Loucy (cell line): ENCODE measurements around the gene ADRA2A.

ENCODE experiments used
- EZH2phosphoT487 ChIP-seq: fragments of 200-600 bp; IDR thresholded peaks from 2 replicates; pipeline ENCODE4 v1.6.1; 2018; ENCODE audit warnings: antibody characterized with exemption, mild to moderate bottlenecking, moderate library complexity, borderline replicate concordance
- TF ChIP-seq, protein P1 (sequence below): fragments of 200-600 bp; sonication (generic); conservative IDR thresholded peaks from 2 replicates; pipeline ENCODE4 v1.5.1; 2014; ENCODE audit warnings: mild to moderate bottlenecking, antibody characterized with exemption, low read length

DNA sequence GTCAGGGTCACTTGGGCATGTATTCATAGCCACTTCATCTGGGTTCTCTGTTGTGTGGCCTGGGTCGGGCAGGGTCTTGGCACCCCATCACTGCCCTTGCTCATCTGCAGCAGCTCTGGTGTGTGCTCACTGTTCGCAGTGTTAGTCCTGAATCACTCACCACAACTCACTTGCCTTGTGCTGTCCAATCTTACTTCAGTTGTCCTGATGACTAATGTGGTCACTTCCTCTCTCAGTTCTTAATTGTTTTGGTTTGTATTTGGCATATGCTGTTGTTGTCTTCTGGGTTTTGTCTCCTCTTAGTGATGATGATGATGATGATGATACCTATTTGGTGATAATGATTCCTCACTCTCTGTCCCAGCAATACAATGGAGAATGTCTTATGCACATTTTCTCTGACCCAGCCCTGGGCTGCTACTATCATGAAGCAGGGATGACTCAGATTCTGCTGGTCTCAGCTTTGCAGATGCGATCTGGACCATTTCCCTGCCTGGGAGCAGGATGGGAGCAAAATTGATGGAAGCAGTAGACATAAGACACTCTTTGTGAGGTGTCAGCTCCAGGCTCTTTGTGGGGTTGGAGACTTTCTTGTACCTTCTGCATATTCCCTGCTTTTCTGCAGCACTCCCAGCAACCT is 17.0 kb downstream of the ADRA2A start:
- no peak for TF ChIP-seq EZH2phosphoT487
- TF ChIP-seq, protein P1, sequence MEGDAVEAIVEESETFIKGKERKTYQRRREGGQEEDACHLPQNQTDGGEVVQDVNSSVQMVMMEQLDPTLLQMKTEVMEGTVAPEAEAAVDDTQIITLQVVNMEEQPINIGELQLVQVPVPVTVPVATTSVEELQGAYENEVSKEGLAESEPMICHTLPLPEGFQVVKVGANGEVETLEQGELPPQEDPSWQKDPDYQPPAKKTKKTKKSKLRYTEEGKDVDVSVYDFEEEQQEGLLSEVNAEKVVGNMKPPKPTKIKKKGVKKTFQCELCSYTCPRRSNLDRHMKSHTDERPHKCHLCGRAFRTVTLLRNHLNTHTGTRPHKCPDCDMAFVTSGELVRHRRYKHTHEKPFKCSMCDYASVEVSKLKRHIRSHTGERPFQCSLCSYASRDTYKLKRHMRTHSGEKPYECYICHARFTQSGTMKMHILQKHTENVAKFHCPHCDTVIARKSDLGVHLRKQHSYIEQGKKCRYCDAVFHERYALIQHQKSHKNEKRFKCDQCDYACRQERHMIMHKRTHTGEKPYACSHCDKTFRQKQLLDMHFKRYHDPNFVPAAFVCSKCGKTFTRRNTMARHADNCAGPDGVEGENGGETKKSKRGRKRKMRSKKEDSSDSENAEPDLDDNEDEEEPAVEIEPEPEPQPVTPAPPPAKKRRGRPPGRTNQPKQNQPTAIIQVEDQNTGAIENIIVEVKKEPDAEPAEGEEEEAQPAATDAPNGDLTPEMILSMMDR, result no peak
